GM21390 (cell line): ENCODE measurements around the gene SPRED2.

ENCODE experiments used
- ATAC-seq: cut with Tn5 transposase; IDR thresholded peaks from one replicate; pipeline ENCODE4 v1.9.1; 2021; ENCODE audit not compliant: unreplicated experiment

Gene SPRED2

DNA sequence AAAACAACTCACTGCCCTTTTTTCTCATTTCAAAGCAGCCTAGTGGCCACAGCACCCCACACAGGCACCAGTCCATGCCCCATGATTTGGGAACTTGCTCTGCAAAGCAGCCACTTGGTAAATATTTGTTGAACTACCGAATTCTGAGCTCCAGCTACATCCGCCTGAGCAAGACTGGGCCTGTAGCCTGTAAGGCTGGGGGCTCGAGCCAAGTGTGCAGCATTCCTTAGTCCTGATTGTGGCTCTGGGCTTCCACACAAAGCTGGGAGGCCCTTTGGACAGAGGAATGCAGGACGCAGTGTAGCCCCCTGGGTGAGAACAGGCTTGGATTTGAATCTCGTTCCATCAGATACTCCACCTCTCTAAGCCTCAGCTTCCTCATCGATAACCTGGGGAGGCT, 116.3 kb downstream of the SPRED2 start:
- ATAC-seq = no peak

DNA sequence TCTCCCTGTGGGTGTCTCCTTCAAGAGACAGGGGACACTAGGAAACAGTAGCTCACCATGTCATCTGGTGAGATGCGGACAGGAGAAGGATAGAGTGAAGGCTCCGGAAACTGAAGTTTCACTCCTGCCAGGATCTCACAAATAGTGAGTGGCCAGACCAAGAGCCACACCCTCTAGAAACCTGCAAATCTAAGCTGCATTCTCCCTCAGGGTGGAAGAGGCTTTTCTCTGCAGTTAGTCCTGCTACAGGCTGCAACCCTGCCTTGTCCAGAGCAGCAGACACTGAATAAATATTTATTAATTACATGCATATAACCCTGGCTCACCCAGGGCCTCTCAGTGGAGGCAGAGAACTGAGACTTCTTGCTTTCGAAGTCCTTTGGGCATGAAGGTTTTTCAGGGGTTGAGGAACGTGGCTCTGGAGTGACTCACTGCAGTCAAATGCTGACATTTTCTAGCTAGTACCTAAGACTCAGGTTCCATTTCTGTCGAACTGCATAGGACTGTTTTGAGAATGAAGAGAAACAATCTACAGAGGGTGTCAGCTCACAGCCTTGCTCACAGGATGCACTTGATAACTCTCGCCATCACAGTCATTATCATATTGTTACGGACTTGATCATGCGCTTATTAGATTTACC, 117.5 kb downstream of the SPRED2 start:
- no peak for ATAC-seq

DNA sequence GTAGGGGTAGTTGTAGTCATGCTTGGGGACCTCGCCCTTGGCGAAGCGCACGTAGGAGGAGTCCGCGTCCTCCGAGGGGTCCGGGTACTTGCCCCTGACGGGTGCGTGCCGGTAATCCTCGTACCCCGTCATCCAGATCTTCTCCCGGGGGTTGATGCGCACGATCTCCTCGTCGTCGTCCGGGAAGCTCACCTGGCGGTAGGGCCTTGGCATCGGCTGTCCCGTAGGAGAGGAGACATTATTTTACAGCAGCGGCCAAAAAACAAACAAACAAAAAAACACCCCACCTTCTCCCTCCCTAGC, 118.5 kb downstream of the SPRED2 start:
- no peak for ATAC-seq

DNA sequence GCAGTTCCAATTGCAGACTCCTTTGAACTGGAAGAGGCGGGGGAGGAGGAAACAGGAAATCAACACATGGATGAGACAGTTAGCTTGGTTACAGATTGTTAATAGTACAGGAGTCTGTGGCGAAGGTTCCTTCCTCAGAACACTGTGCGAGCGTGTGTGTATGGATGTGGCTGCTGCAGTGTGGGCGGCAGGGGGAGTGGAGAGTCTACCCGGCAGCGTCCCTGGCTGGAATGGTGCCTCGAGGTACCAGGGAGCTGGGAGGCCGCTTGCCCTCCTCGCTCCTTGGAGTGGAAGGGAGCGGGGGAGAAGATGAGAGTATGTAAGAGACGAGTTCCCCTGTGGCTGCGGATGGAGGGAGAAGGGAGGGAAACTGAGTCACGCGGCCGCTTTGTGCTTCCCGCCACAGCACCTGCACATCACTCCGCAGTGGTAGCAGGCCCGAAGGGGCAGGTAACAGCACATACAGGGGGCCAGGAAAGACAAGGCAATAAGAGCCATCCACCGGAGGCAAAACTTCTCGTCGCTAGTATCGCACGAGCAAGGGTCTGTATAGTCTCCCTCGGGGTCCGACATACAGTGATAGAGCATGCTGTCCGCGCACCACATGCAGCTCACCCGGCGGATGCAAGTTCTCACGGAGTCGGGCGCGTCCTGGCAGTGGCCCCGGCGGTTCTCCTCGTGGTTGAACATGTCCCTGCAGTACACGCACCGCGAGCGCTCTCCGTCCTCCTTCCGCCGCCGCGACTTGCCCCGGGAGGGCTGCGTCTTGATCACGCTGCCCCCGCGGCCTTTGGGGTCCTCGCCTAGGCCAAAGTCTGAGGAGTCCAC, 119.1 kb downstream of the SPRED2 start:
- ATAC-seq = no peak

DNA sequence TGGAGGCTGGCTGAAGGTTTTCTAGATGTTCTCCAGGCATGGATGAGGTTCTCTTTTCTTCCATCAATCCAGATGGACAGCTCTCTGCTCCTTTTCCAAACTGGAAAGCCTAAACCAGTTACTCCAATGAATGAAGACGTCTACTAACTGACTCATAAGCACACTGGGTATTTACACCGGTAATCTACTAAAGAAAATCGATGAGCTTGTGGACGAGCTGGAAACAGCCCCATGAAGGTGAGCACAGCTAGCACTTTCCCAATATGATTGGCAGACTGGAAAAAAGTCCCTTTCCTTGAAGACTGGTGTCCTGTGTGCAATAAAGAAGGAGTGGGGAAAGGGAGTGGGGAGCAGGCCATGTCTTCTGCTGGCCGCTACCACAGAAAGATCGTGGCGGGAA, 120.8 kb downstream of the SPRED2 start:
- ATAC-seq = no peak

DNA sequence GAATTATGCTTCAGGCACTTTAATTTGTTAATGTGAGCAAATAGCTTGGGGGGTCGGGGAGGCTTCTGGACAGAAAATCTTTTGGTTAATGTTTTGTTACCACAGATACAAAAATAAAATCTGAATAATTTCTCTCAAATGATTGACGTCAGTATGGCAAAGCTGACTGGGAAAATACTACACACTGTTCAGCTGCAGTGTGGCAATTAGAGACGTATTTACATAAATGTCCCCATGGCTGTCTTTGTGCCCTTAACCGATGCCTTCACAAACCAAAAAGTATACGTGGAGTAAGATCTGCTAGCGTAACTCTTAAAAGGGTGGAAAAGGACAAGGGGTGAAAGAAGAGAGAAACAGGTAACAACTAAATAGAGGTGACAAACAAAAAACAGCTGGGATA, 121.3 kb downstream of the SPRED2 start:
- no peak for ATAC-seq

DNA sequence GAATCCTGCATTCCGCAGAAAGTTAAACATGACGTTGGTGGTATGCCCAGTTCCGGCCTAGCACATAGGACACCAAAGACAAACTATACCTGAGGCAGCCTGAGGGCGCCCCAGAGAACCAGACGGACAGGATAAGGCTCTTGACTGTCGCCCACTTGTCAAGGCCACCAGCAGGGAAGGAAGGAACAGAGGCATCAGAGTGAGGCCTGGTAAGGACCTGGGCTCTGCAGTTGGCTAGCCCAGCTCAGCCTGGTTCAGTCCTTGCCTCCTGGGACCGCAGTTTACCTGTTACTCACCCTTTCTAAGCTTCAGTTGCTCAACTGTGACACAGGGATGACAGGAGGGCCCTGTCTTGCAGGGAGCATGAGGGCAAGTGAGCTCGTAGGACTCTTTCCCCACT, 122.7 kb downstream of the SPRED2 start:
- ATAC-seq = no peak

DNA sequence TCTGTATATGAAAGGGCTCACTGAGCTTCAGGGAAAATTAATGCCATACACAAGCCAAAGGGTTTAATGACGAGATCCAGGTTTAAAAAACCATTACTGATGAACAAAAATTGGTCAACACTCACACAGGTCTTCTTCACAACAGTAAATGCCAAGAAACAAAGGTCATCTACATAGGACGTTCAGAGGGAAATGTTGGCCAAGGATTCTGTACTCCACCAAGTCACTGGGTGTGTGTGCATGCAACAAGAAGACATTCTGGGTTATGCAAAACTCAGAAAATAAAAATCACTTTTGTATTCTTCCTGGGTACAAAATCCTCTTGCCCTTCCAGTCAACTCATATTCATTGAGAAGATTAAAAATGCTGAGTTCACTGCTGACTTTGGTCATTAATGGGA, 126.5 kb downstream of the SPRED2 start:
- no peak for ATAC-seq

DNA sequence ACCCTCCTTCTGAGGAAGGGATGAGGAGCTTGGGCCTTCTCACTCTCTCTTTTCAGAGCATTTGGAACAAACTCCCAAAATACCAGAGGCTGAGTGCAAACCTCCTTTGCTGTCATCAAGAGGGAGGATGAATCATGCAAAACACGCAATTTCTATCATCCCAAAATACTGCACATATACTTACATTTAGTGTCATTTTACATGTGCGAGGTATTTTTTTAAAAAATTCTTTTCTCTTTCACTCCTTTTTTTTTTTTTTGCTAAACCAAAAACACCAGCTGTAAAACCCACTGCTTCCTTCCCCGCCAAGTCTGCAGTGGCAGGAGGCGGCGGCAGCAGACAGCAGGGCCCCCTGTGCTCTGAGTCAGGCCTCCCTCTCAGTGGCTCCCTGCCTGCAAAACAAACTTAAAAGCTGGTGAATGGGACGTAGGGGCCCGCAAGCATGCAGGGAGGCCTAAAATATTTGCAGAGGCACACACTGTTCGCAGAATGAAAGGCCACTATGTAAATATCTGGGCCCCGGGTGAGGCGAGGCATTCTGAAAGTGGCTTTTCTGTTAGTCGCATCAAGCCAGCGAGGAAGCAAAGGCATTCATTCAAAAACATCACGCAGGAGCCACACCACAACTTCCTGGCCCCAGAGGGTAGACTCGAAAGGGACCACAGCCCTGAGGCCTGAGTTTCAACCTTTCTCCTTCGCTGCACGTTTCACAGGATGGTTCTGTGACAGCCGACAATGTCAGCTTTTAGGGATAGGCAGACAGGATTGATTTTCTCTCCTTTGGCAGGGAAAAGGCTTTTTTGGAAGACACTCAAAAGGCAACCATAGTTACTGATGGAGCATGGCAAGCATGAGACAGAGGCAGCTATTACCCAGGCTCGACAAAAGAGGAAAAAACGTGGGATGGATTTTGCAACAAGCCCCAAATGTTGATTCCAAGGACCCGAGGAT, 131.4 kb downstream of the SPRED2 start:
- peak; percentile 89 for ATAC-seq

DNA sequence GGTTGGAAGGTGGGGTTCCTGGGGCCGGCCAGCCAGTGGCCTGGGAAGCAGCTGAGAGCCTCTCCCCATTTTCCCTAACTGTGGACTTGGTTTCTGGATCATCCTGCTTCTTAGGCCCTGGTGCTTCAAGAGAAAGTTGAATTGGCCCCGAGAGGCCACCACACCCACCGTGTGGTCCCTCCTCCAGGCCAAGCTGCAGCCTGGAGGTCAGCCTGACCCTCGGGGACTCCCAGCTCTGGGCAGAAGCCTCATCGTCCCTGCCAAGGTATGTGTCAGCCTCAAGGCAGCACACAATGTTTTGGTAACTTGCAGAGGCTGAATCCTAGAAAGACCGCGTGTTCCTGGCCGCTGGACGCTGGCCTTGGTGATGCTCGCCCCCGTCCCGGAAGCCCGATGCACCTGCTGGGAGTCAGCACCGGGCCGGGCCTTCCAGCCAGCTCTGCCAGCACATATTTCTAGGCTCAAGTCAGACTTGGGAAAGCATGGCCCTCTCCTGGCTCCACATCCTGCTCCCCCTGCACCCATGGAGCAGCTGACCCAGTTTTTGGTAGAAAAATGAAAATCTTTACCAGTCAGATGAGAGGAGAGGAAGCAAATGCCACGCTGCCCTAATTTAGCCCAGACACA, 132.2 kb downstream of the SPRED2 start:
- no peak for ATAC-seq

DNA sequence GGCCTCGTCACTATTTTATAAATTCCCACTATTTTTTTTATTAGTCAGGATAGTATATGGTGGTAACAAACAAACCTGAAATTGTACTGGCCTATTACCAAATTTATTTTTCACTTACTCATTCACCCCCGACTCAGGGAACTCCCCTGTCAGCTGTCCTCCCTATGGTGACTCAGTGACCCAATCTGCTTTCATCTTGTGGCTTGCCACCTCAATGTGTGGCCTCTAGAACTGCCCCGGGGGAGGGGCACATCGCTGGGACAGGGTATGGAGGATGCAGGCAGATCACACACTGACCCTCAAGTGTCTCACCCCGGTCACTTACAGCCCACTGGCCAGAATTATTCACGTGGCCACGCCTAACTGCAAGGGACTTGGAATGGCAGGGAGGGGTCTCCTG, 133.2 kb downstream of the SPRED2 start:
- no peak for ATAC-seq

DNA sequence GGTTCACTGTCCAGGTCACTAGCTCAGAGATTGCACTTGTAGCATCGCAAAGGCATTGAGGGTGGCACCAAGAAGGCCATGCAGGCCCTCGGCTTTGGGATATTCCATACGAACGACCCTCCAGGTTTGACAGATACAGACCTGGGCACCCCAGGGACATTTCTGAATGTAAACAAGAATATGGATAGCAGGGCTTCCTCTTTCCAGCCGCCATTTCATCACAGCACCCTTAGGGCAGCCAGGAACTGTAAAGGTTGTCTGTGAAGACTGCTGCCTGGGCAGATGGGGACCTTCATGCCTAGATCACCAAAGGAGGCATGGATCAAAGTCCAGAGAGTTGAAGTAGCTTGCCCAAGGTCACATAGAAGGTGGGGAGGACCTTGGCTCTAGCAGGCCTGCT, 134.3 kb downstream of the SPRED2 start:
- no peak for ATAC-seq

DNA sequence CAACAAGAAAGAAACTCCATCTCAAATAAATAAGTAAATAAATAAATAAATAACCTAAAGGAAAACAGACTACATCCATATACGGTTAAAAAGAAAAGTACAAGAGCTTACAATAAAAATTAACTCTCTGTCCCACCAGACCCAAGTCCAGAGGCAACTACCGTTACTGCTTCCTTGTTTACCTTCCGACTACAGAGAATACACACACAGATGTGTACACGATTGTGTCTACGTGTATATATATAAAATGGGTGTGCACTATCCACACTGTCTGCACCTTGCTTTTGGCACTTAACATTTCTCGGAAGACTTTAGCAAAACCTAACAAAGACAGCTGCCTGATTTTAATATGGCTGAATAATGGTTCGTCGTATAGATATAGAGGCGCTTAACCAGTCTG, 134.9 kb downstream of the SPRED2 start:
- ATAC-seq = no peak

DNA sequence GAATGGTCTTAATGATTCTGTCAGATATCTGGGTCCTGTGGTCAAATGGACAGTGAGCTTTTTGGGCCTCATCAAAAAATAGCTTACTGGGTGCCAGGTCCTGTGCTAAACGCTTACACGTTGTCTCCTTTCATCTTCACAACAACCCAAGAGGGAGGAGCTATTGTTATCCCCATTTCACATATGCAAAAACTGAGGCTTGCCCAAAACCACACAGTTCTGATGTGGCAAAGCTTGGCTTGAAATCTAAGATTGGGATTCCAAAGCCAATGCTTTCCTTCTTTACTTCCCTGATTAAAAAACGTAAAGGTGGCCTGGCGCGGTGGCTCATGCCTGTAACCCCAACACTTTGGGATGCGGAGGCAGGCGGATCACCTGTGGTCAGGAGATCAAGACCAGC, 135.4 kb downstream of the SPRED2 start:
- ATAC-seq = no peak

DNA sequence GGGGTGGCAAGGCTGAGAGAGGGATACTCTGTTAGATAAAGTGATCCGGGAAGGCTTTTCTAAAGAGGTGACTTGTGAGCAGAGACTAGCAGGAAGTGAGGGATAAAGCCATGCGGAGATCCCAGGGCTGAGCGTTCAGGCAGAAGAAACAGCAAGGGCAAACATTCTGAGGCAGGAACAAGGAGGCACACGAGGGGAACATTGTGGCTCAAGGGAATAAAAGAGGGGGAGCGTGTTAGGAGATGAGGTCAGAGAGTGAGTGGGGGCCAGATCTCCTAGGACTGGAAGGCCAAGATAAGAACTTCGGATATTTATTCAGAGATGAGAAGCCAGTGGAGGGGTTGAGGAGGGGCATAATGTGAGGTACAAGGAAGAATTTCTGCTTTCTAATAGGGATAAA, 137.7 kb downstream of the SPRED2 start:
- ATAC-seq = no peak

DNA sequence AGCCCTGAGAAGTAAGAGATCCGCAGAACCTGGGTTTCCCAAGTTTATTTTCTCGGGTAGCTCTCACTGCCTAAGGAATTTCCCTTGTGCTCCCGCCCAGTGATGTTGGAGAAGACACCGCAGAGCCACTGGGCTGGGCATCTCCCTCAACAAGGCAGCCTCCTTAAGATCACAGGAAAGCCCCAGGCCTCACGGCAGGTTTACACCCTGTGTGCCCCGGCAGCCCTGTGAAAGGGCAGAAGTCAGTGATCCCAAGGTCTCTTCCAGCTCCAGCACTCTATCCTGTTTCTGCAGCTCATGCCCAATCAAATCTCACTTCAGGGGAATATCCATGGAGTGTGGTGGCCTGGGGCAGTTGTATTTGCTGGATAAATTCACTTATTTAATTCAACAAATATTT, 138.3 kb downstream of the SPRED2 start:
- ATAC-seq = no peak

DNA sequence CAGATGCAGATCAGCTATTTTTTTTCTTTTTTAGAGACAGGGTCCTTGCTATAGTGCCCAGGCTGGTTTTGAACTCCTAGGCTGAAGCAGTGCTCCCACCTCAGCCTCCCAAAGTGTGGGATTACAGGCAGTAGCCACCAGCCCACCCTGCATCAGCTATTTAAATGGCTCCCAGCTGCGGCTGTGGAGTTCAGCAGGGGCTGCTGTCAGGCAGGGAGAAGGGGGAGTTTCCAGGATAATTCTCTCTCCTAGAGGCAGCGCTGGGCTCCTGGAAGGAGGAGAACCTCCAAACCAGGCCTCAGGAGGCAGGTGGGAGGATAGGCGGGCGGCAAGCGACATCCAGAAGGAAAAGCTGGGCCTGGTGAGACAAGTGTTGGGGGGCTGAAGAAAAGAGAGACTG, 139.0 kb downstream of the SPRED2 start:
- ATAC-seq = no peak

DNA sequence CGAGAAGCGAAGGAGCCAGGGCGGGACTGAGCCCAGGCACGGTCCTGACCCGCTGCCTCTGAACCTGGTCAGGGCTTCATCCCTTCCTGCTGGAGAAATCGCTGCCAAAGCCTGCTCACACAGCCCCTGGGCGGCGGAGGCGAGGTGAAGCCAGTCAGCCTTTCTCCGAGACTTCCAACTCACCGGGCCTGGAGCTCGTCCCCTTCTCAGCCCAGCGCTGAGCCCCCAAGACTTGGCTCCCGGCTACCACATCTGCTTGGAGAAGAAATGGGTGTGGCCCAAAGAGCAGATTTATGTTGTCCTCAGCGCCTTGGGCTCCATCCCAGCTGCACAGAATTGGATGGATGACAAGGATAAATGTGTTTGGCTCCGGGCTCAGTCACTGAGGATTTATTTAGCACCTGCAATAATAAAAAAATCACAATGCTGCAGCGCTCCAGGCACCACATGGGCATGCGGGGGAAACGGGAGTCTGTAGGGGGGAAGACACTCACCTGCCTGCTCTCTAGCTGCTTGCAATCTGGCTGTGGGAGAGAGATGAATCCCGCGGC, 139.9 kb downstream of the SPRED2 start:
- no peak for ATAC-seq

DNA sequence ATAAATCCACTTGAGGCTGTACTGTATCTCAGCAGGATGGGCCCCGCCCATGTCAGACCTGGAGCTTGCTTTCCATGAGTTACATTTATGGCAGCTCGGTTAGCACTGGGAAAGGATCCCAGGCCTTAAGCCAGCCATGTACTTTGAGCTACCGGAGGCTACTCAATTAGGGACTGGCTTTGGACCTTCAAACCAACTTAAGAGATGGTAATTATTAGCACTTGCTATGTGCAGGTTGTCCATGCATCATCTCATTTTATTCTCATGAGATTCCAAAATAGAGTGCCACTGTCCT, 140.3 kb downstream of the SPRED2 start:
- ATAC-seq = no peak

DNA sequence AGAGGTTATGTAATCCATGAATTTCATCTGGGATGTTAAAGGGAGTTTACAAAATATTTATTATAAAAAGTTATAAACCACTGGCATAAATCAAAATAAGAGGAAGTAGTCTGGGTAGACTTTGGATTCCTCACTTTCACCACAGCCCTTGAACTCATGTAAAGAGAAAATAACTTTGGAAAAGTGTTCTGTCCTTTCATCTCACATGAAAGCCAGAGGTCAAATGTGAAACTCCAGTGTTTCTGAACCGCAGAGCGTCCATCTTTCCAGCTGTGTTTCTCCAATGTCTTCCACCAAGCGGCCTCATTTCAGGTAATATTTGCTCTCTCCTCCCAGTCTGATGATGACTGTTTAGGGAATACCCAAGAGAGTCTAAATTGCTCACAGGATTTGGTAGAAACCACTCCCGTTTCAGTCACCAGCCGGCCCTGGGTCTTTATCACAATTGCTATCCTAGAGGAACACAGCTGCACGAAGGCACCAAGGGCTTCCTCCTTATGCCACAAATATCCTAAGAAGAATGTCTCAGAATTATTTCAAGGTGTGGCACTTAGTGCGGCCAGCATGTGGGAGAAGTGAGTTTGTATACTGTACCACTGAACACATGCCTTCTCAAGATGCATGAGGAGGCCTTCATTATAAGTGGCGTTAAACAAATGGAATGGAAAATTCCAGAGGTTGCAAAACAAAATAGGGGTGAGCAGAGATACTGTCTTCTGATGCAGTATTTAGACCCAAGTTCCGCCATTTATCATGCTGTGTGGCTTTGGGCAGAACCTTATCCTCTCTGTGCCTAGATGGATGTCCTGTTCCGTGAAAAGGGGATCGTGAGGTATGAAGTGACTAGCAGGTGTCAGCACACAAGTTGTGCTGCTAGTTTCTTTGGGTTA, 140.9 kb downstream of the SPRED2 start:
- ATAC-seq = no peak
